ENCODE results near the gene MAPK8IP2. TPM values are rescaled to one million over a fixed set of nuclear protein-coding genes. Genes with fewer than 3 reads are reported as not detected.
"Not testable (repeated sequence)": the region's sequence is repeated elsewhere in the genome, so short reads cannot be mapped to it uniquely, and the experiment has no call there.

Gene MAPK8IP2
- total and polyA plus RNA-seq, 2 of the 4 experiments (the other 2 are of a cell fraction), result under 0.01 to 0.14 TPM

DNA sequence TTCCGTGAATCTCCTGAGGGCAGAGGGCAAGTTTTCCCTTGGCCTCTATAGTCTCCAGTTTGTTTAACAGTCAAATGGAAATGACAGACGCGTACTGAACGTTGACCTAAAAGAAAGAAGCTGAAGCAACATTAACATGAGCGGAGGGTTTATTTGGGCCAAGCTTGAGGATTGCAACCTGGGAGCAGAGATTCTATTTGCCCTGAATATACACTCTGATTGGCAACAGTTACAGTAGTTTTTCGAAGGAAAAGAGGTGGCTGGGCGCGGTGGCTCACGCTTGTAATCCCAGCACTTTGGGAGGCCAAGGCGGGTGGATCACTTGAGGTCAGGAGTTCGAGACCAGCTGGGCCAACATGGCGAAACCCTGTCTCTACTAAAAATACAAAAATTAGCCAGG is 39.7 kb downstream of the MAPK8IP2 start:
- H3K18ac ChIP-seq (ENCODE audit: low read depth, low read length); H3K4ac ChIP-seq (ENCODE audit: low read depth, low read length); dilution Hi-C loops (cut with HindIII; ENCODE audit: low sequenced_read_pairs, unreplicated experiment); ATAC-seq (ENCODE audit: low read depth); H4K20me1 ChIP-seq (ENCODE audit: insufficient read depth, low read length); H3K56ac ChIP-seq (ENCODE audit: extremely low read depth, insufficient read depth, low read length); H3K36me3 ChIP-seq (ENCODE audit: control insufficient read depth, insufficient read depth, low read length); H2BK20ac ChIP-seq (ENCODE audit: low read depth, low read length); DNase-seq; H3K23ac ChIP-seq (ENCODE audit: low read depth, low read length); H2BK15ac ChIP-seq (ENCODE audit: low read depth, low read length); H3K79me1 ChIP-seq (ENCODE audit: low read depth in 1 of 2, low read length in 2 of 2); H3K4me2 ChIP-seq (ENCODE audit: low read depth, low read length); BruUV-seq (replicated peaks); H3K4me3 ChIP-seq (ENCODE audit: insufficient read depth, low read depth, low read length); H2BK120ac ChIP-seq (ENCODE audit: low read depth, low read length); H4K91ac ChIP-seq (ENCODE audit: insufficient read depth, low read depth, low read length); H3K9me1 ChIP-seq (ENCODE audit: insufficient read depth, low read length); intact Hi-C loops (cut with micrococcal nuclease); in situ Hi-C loops (cut with MboI; ENCODE audit: low sequenced_read_pairs); H2AK9ac ChIP-seq (replicated peaks; ENCODE audit: low read depth, low read length, poor library complexity); H3K9ac ChIP-seq (ENCODE audit: low read depth, low read length); H2AK5ac ChIP-seq (ENCODE audit: low read depth, low read length); H2AFZ ChIP-seq (replicated peaks; ENCODE audit: low read length, poor library complexity); H3K14ac ChIP-seq (replicated peaks; ENCODE audit: low read depth, low read length); H4K5ac ChIP-seq (ENCODE audit: low read depth, low read length); CTCF ChIA-PET; H3K27ac ChIP-seq (ENCODE audit: insufficient read depth, low read length); H3K9me3 ChIP-seq (ENCODE audit: control insufficient read depth, insufficient read depth, low read length); H4K8ac ChIP-seq (ENCODE audit: low read depth in 2 of 2, low read length in 2 of 2); H2BK5ac ChIP-seq (ENCODE audit: low read depth, low read length, poor library complexity, severe bottlenecking); POLR2A ChIA-PET (ENCODE audit: unreplicated experiment): not testable (repeated sequence)
- Histone ChIP-seq H3K4me1 (ENCODE audit: control insufficient read depth, insufficient read depth, low read length) (peaks cover 10% of the 10 kb centered on the region; the same call in 1 of the 2 replicates), H3K27me3 (ENCODE audit: control insufficient read depth, insufficient read depth, low read length) (peaks cover 38% of the 10 kb centered on the region)
- WGBS, 2 experiments (ENCODE audit: extremely low coverage in 2 of 2, insufficient read length in 1 of 2), result 91% methylated on average over 5 of the region's 12 CpGs; no CpG with 5 or more reads in 1 of the 2 experiments
